GM20000 (cell line): ENCODE data around the gene SETD3.
A peak's percentile ranks its signal among the peaks of the same experiment; 100 is the strongest.

ENCODE experiments used
- DNase-seq: peaks from one replicate; pipeline ENCODE4 v3.0.0; 2012; ENCODE audit warnings: low spot score
- TF ChIP-seq, protein P1 (sequence below): IDR thresholded peaks from 2 replicates; pipeline ENCODE4 v1.5.1; 2012; ENCODE audit warnings: mild to moderate bottlenecking, control low read depth; ENCODE audit errors: extremely low read depth, missing control alignments

The SETD3 gene

GRCh38 chr14:99479906-99480869 is at the start of gene SETD3:
Gene SETD3 (minus strand): TSS chr14:99480859. CDS start chr14:99465805, 15,054 bp downstream.
- TF ChIP-seq, protein P1, sequence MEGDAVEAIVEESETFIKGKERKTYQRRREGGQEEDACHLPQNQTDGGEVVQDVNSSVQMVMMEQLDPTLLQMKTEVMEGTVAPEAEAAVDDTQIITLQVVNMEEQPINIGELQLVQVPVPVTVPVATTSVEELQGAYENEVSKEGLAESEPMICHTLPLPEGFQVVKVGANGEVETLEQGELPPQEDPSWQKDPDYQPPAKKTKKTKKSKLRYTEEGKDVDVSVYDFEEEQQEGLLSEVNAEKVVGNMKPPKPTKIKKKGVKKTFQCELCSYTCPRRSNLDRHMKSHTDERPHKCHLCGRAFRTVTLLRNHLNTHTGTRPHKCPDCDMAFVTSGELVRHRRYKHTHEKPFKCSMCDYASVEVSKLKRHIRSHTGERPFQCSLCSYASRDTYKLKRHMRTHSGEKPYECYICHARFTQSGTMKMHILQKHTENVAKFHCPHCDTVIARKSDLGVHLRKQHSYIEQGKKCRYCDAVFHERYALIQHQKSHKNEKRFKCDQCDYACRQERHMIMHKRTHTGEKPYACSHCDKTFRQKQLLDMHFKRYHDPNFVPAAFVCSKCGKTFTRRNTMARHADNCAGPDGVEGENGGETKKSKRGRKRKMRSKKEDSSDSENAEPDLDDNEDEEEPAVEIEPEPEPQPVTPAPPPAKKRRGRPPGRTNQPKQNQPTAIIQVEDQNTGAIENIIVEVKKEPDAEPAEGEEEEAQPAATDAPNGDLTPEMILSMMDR, result no peak
- DNase-seq, result peak; percentile 43

GRCh38 chr14:99529899-99530298 is 49.2 kb upstream of the SETD3 start:
- DNase-seq, result no peak
- TF ChIP-seq, protein P1, result no peak

GRCh38 chr14:99527427-99528076 is 46.9 kb upstream of the SETD3 start:
- DNase-seq, result no peak

DNA sequence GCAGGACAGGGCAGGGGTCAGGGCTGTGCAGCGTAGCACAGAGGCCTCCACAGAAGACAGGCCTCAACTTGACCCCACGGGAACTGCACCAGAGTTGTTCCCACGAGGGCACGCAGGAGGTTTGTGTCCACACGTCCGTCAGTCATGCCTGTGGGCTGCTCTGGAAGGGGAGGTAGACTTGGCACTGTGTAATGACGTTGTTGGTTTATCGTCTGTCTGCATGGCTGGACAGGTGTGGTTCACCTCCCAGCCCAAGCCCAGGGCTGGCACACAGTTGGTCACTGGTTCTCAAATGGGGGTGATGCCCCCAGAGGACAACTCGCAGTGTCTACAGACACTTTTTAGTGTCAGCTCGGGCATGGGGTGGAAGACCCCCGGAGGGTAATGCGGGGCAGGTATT is 46.4 kb upstream of the SETD3 start:
- no peak for DNase-seq
- TF ChIP-seq, protein P1, result no peak

More at GRCh38 chr14:99527427-99528076, 46.9 kb upstream of the SETD3 start:
- TF ChIP-seq, protein P1, result no peak

DNA sequence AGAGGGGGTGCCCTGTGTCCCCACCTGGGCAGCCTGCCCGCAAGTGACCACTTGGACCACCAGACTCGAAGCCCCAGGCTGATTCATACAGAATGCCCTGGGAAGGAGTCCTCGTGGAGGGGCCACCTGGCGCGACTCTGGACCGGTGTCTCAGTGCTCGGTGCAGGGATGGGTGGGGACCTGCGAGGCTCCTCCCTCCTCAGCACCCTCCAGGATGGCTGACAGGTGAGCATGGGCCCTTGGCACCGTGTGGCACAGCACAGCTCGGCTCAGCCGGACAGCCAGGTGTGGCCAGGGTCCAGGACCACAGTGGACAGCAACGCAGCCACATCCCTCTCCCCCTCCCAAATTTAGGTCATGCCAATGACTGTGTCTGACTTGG is 45.0 kb upstream of the SETD3 start:
- TF ChIP-seq, protein P1, result no peak
- no peak for DNase-seq

DNA sequence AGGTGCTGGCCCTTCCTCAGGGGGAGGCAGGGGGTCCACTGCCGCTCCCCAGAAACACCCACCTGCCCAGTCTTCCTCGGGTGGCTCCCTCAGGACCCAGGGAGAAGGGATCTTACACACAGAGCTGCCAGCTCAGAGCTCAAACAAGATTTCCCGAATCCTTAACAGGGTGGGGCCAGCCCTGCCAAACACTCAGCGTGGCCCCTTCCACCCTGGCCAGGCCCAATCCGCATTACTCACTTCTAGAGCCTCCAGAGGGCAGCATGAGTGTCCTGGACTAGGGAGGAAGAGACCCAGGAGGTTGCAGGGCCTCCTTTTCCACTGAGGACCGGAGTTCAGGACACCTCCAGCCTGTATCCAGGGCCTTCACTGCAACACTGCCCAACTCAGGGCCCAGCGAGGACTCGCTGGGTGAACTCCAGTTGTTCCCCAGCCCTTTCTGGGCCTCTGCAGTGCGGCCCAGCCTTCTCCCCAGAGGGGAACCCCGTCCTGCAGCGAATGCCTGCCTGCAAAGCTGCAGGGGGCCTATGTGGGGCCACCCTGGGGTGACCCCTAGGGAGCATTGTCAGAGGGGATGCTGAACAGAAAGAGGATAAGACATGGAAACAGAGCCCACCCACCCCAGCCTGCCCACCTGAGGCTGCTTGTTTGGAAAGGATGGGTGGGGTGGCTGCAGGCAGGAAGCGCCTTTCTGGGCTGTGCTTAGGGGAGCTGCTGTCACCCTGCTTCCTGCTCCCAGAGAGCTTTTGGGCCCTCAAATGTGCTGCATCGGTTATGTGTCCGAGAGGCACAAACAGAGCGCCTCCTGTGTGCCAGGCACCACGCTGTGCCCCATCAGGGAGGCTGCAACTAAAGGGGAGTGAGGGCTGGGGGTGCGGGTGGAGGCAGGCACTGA is 44.4 kb upstream of the SETD3 start:
- DNase-seq, result no peak
- TF ChIP-seq, protein P1, result no peak
